HepG2 (cell line): ENCODE data around the gene TMEM256. TPM values are rescaled to one million over a fixed set of nuclear protein-coding genes. Genes with fewer than 3 reads are reported as not detected.

Source experiments
- BCL3 ChIP-seq: sonication (generic); formaldehyde crosslinking; IDR thresholded peaks from 2 replicates; pipeline ENCODE4 v1.5.1; 2020; ENCODE audit warnings: mild to moderate bottlenecking, missing genetic modification reagents, moderate library complexity
- CBFB ChIP-seq: sonication (generic); formaldehyde crosslinking; IDR thresholded peaks from 2 replicates; pipeline ENCODE4 v1.4.0; 2020; ENCODE audit warnings: missing genetic modification reagents
- ELF1 ChIP-seq: sonication (generic); formaldehyde crosslinking; IDR thresholded peaks from 2 replicates; pipeline ENCODE4 v1.4.0; 2020; ENCODE audit warnings: missing genetic modification reagents
- FOXK2 ChIP-seq: fragments of 450-650 bp; IDR thresholded peaks from 2 replicates; pipeline ENCODE4 v1.6.1; 2016
- HDAC6 ChIP-seq: fragments of 200-600 bp; sonication (generic); IDR thresholded peaks from 2 replicates; pipeline ENCODE4 v1.7.0; 2017; ENCODE audit warnings: mild to moderate bottlenecking, antibody characterized with exemption, low read length, low read depth
- HHEX ChIP-seq: IDR thresholded peaks from 2 replicates; pipeline ENCODE4 v1.6.1; 2016; ENCODE audit warnings: control low read depth
- ISX ChIP-seq: sonication (generic); formaldehyde crosslinking; conservative IDR thresholded peaks from 2 replicates; pipeline ENCODE4 v1.5.0; 2020; ENCODE audit warnings: missing genetic modification reagents
- KDM5A ChIP-seq: fragments of 200-600 bp; sonication (generic); IDR thresholded peaks from 2 replicates; pipeline ENCODE4 v1.7.0; 2018; ENCODE audit warnings: antibody characterized with exemption, mild to moderate bottlenecking, low read length, borderline replicate concordance
- KLF16 ChIP-seq, 2 experiments: sonication (generic) in 1 of 2; formaldehyde crosslinking in 1 of 2; IDR thresholded peaks; 2 replicates each; pipeline versions ENCODE4 v1.6.1 to v1.8.0; 2016 to 2023; ENCODE audit warnings: missing genetic modification reagents in 2 of 2, missing compliant biosample characterization in 1 of 2
- MEF2D ChIP-seq: sonication (generic); formaldehyde crosslinking; IDR thresholded peaks from 2 replicates; pipeline ENCODE4 v1.5.1; 2020; ENCODE audit warnings: mild to moderate bottlenecking, missing genetic modification reagents
- NFYB ChIP-seq: sonication (generic); formaldehyde crosslinking; IDR thresholded peaks from 2 replicates; pipeline ENCODE4 v1.4.0; 2020; ENCODE audit warnings: missing genetic modification reagents
- NKX3-1 ChIP-seq: sonication (generic); formaldehyde crosslinking; IDR thresholded peaks from 2 replicates; pipeline ENCODE4 v1.5.0; 2020; ENCODE audit warnings: missing genetic modification reagents
- NR3C1 ChIP-seq: sonication (generic); formaldehyde crosslinking; IDR thresholded peaks from 2 replicates; pipeline ENCODE4 v1.4.0; 2020; ENCODE audit warnings: missing genetic modification reagents
- PTBP1 ChIP-seq: fragments of 200-400 bp; formaldehyde crosslinking; IDR thresholded peaks from 2 replicates; pipeline ENCODE4 v1.6.1; 2018; ENCODE audit warnings: low read length, low read depth; ENCODE audit not compliant: poor library complexity, severe bottlenecking
- RFX1 ChIP-seq: fragments of 450-650 bp; IDR thresholded peaks from 2 replicates; pipeline ENCODE4 v1.6.1; 2017
- RXRA ChIP-seq: sonication (generic); formaldehyde crosslinking; IDR thresholded peaks from 2 replicates; pipeline ENCODE4 v1.5.1; 2020; ENCODE audit warnings: missing genetic modification reagents
- SAP130 ChIP-seq: IDR thresholded peaks from 2 replicates; pipeline ENCODE4 v1.6.1; 2016; ENCODE audit warnings: low read depth
- SNAPC4 ChIP-seq: sonication (generic); formaldehyde crosslinking; IDR thresholded peaks from 2 replicates; pipeline ENCODE4 v1.4.0; 2020; ENCODE audit warnings: mild to moderate bottlenecking, missing genetic modification reagents
- ZBTB1 ChIP-seq: sonication (generic); formaldehyde crosslinking; IDR thresholded peaks from 2 replicates; pipeline ENCODE4 v1.4.0; 2020; ENCODE audit warnings: missing genetic modification reagents, borderline replicate concordance
- ZFP82 ChIP-seq: sonication (generic); formaldehyde crosslinking; IDR thresholded peaks from 2 replicates; pipeline ENCODE4 v1.5.1; 2020; ENCODE audit warnings: mild to moderate bottlenecking, missing genetic modification reagents, borderline replicate concordance
- ZNF672 ChIP-seq: sonication (generic); formaldehyde crosslinking; IDR thresholded peaks from 2 replicates; pipeline ENCODE4 v1.8.1; 2022; ENCODE audit warnings: missing genetic modification reagents
- ZNF761 ChIP-seq: sonication (generic); formaldehyde crosslinking; conservative IDR thresholded peaks from 2 replicates; pipeline ENCODE4 v1.4.0; 2020; ENCODE audit warnings: mild to moderate bottlenecking, missing genetic modification reagents
- ZSCAN25 ChIP-seq: sonication (generic); formaldehyde crosslinking; IDR thresholded peaks from 2 replicates; pipeline ENCODE4 v1.8.0; 2022; ENCODE audit warnings: mild to moderate bottlenecking, missing genetic modification reagents
- polyA plus RNA-seq, 8 experiments: library from polyadenylated mRNA; depleted of rRNA in 3 of 8; stranded (reverse) in 7 of 8; unstranded in 1 of 8; fragments of >200 nt; fragmentation: Illumina TruSeq in 4 of 8; extraction: Trizol in 4 of 8; gene quantifications; 2 replicates each; pipeline versions ENCODE4 v1.2.1 to v1.2.3, GENCODE V29; 2011 to 2016; ENCODE audit warnings: low read depth in 4 of 8, missing spikeins in 1 of 8, mixed read lengths in 1 of 8; ENCODE audit not compliant: insufficient read depth in 1 of 8
- total RNA-seq, 5 experiments: library from RNA; depleted of rRNA; stranded (reverse); fragments of >200 nt; fragmentation: Illumina TruSeq; extraction: Trizol; gene quantifications; 2 replicates each; pipeline ENCODE4 v1.2.3, GENCODE V29; 2016; ENCODE audit warnings: low read depth in 1 of 5

Gene TMEM256
- total and polyA plus RNA-seq, 2 of the 13 experiments (the other 11 are each of a cell fraction or from before 2014, with no cell fraction given), result 231 to 252 TPM

- TF ChIP-seq CBFB (CRISPR knock-in tag) (0 out of 2 replicates have a peak, but pooled peaks have one; percentile 25), RFX1 (no peak), SNAPC4 (no peak), BCL3 (CRISPR knock-in tag) (peak; percentile 59; the same call in 1 of the 2 replicates), ZNF672 (no peak), MEF2D (CRISPR knock-in tag) (peak; percentile 25; the same call in 1 of the 2 replicates), ZNF761 (CRISPR knock-in tag) (no peak), ZBTB1 (CRISPR knock-in tag) (no peak), KDM5A (no peak; the same call in 1 of the 2 replicates), ELF1 (CRISPR knock-in tag) (peak; percentile 9; the same call in 1 of the 2 replicates), NKX3-1 (no peak), HHEX (CRISPR knock-in tag) (no peak), NFYB (CRISPR knock-in tag) (0 out of 2 replicates have a peak, but pooled peaks have one; percentile 11), ZSCAN25 (CRISPR knock-in tag) (no peak), NR3C1 (CRISPR knock-in tag) (no peak), HDAC6 (no peak), FOXK2 (no peak), SAP130 (CRISPR knock-in tag) (peak; percentile 75), ZFP82 (CRISPR knock-in tag) (no peak; the same call in 1 of the 2 replicates), ISX (CRISPR knock-in tag) (no peak), RXRA (CRISPR knock-in tag) (peak; percentile 73), KLF16 (CRISPR knock-in tag; IDR thresholded peaks at IDR 0.05) (no peak), PTBP1 (no peak)
Measured at GRCh38 chr17:7394452-7395191, 9.3 kb downstream of the TMEM256 start, which contains the start of gene PLSCR3 (continued).
